GM18909 (cell line): ENCODE data around the gene ARHGEF28.

ENCODE experiments used
- ATAC-seq: cut with Tn5 transposase; IDR thresholded peaks from one replicate; pipeline ENCODE4 v1.9.1; 2021; ENCODE audit warnings: mild to moderate bottlenecking; ENCODE audit not compliant: unreplicated experiment, poor library complexity

The ARHGEF28 gene

GRCh38 chr5:73911761-73912393 is 285.9 kb downstream of the ARHGEF28 start:
- no peak for ATAC-seq

- no peak for ATAC-seq
These were observed 286.9 kb downstream of the ARHGEF28 start for GRCh38 chr5:73912821-73913271.

GRCh38 chr5:73913971-73914370 is 288.0 kb downstream of the ARHGEF28 start:
- no peak for ATAC-seq

DNA sequence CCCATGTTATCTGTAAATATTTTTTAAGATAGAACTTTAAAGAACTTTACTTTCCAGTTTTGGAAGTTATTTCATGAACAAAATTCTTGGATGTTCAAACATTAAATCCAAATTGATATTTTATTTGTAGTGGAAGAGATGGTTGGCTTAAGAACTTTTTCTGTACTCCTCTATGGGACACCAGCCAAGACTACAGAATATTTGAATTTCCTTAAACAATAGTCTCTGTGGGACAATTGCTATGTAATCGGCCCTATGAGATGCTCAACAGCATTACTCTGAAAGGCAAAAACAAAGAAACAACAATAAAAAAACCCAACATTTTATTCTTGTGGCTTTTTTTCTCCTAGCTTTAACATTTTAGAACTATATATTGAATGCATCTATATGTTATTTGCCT is 289.3 kb downstream of the ARHGEF28 start:
- no peak for ATAC-seq

GRCh38 chr5:73917433-73917832 is 291.4 kb downstream of the ARHGEF28 start:
- ATAC-seq = no peak

GRCh38 chr5:73917891-73918290 is 291.9 kb downstream of the ARHGEF28 start:
- ATAC-seq = no peak

- no peak for ATAC-seq
These were observed 292.8 kb downstream of the ARHGEF28 start for GRCh38 chr5:73918791-73919221.

GRCh38 chr5:73921741-73922140 is 295.7 kb downstream of the ARHGEF28 start:
- ATAC-seq = no peak

- ATAC-seq = no peak
These were observed 296.2 kb downstream of the ARHGEF28 start for GRCh38 chr5:73922224-73922623.

DNA sequence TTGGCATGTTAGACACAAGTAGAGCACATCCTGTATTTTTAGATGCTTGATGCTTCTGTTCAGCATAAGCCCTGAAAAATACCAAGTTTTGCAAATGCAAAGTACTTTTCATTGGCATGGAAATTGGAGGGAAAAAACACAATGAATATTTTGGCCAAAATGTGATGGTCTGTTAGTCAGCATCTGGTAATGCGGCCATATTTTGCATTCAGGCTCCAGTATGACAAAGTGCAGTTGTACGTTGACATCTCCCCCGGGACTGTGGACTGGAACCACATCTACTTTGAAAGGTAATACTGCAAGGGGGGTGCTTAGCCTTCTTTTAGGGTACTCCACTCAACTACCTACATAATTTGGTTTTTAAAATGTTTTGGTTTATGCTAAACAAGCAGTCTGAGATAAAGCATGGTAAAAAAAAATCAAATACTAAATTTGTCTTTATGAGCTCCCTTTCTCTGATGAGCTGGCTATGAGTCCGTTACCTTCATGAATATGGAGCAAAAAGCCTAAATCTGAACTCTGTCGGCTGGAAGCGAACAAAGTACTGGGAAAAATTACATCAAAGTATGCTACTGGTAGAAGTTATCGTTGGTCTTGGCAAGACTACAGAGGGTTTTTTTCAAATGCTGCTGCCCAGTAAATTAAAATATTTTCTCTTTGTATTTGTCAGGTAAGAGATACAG is 297.0 kb downstream of the ARHGEF28 start:
- no peak for ATAC-seq

DNA sequence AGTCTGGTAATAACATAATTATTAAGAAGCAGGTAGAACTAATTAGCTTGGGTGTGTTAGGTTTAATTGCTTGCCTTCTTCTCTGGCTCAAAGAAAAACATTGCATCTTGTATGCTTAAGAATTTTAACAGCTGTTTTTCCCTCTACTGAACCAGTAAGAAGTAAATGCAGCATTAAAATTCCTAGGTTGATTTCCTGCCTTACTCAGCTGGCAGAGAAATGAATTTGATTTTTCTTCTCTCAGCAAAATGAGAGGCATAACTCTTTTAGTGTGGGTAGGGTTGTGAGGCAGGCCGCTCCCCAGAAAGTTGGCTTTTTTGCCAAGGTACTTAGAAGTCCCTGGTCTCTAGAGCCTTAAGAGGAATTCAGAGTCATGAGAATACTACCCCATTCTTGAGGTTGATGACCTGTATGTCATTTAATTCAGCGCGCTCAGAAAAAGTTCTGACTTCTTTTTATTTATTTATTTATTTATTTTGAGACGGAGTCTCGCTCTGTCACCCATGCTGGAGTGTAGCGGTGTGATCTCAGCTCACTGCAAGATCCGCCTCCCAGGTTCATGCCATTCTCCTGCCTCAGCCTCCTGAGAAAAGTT is 302.6 kb downstream of the ARHGEF28 start:
- ATAC-seq = no peak

DNA sequence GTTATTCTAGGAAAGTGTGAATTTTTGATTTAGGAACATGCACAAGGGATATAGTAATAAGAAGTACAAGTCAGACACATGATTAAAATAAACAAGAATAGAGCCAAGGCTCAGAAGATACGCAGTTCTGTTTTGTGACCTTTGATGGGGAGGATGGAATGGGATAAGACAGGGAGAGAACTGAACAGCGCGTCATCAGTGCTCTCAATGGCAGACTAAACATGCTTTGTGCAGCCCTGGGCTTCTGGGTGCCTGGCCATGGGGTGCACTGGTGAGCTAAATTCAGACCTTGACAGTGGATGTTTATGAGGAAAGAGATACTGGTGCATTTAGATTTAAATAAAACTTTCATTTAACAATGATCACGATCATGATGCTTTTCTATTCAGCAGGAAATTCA is 309.7 kb downstream of the ARHGEF28 start:
- no peak for ATAC-seq

DNA sequence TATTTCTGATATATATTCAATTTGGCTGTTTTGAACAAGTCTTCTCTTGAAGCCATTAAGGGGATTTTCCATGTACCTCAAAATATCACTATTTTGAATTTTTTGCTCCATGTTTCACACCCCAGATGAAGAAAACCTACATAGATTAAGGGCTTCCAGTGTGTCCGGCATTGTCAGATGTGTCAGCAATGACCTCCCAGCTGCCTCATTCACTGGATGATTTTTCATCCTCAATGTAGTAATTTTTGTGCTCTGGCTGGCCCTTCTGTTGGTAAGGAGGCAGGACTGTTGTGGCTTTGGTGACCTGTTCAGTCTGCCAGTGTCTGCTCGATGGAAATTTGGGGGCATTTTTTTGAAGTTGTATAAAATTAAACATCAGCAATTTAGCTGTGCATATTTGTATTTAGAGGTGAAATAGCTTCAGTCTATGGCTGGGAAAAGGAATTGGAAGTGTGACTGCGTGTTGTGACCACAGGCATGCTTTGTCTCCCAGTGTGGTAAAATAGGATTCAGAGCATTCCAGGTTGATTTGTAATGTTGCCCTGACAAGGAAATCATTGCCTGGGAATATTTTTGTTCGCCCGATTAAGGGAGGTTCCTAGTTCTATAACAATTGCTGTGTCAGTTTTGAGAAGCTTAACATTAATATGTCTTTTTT is 312.4 kb downstream of the ARHGEF28 start:
- ATAC-seq = no peak

- ATAC-seq = no peak
These were observed 312.9 kb downstream of the ARHGEF28 start for GRCh38 chr5:73938938-73939320.

GRCh38 chr5:73939557-73939956 is 313.6 kb downstream of the ARHGEF28 start:
- no peak for ATAC-seq

DNA sequence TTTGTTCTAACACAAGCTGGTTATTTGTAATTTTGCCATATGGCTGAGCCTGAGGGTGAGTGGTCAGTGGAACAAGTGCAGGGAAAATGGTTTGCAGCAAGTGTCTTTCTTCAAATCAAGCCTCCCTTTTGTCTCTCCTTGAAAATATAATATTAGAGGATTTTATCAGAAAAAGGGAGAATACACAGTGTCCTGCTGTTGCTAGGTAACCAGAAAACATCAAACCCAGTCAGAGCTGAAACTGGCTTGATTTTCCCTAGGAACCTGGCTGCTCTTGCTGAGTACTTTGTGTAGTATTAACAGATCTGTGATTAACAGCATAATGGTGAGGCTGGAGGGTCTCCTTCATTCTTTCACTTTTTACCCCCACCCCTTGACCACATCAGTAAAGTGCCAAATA is 314.0 kb downstream of the ARHGEF28 start:
- ATAC-seq = no peak

- ATAC-seq = no peak
These were observed 314.8 kb downstream of the ARHGEF28 start for GRCh38 chr5:73940801-73941200.

DNA sequence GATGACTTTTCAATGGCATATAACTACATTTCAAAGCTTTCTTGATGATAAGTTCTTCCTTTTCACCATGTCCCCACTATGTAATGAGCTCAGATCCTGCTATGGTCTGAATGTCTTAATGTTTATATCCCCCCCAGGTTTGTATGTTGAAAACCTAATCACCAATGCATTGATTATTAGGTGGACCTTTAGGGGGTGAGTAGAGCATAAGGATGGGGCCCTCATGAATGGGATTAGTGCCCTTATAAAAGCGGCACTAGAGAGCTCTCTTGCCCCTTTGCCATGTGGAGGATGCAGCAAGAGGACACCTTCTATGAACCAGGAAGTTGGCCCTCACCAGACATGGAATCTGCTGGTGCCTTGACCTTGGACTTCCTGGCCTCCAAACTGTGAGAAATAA is 316.8 kb downstream of the ARHGEF28 start:
- no peak for ATAC-seq

GRCh38 chr5:73943397-73943796 is 317.4 kb downstream of the ARHGEF28 start:
- no peak for ATAC-seq

DNA sequence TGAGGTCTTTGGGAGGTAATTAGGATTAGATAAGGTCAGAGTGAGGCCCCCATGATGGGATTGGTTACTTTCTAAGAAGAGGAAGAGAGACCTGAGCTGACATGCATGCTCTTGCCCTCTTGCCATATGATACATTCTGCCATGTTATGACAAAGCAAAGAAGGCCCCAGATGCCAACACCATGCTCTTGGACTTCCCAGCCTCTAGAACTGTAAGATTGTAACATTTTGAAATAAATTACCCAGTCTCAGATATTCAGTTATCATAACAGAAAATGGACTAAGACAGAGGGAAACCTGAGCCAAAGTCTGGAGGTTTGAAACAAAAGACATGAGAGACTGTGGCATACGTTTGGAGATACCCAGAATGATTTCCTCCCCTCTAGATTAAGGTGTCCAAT is 318.6 kb downstream of the ARHGEF28 start:
- no peak for ATAC-seq

DNA sequence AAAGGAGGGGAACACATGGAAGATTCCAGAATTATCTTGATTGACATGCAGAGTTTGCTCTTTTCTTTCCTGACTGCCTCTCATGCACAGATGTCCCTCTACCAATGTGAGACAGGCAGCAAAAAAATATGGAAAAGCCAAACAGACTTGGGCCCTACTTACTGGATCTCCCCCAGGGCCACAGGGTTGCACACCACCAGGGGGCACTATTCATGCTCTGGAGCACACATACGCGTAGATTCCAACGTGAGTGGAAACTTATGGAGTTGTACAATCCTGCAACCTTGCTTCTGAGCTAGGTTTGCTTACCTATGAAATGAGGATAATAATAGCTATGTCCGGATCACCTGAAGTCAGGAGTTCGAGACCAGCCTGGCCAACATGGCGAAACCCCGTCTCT is 319.5 kb downstream of the ARHGEF28 start:
- no peak for ATAC-seq
